Immature natural killer cell (primary cell): Measurements from ENCODE around the gene MRPS24. TPM values are rescaled to one million over a fixed set of nuclear protein-coding genes. Genes with fewer than 3 reads are reported as not detected.

Experiments
- DNase-seq, 3 donors: peaks; one replicate each; pipeline ENCODE4 v3.0.0; 2022; ENCODE audit warnings: mixed read lengths in 1 of 3
- H3K27ac Mint-ChIP-seq, 6 donors: one replicate each; pipeline ENCODE4 v1.8.0; 2020; ENCODE audit warnings: mixed read lengths in 6 of 6, mild to moderate bottlenecking in 5 of 6, inconsistent platforms in 4 of 6, moderate library complexity in 3 of 6
- H3K27me3 Mint-ChIP-seq, 3 donors: one replicate each; pipeline ENCODE4 v1.8.0; 2020 to 2021; ENCODE audit warnings: low read depth in 3 of 3, mild to moderate bottlenecking in 3 of 3, mixed read lengths in 3 of 3, moderate library complexity in 3 of 3, inconsistent platforms in 1 of 3
- H3K36me3 Mint-ChIP-seq, 3 donors: one replicate each; pipeline ENCODE4 v1.8.0; 2020; ENCODE audit warnings: mixed read lengths in 3 of 3, inconsistent platforms in 2 of 3, mild to moderate bottlenecking in 2 of 3
- H3K4me1 Mint-ChIP-seq, 2 donors: one replicate each; pipeline ENCODE4 v1.8.0; 2020; ENCODE audit warnings: inconsistent platforms in 2 of 2, mild to moderate bottlenecking in 2 of 2, mixed read lengths in 2 of 2, moderate library complexity in 1 of 2
- H3K4me3 Mint-ChIP-seq, 5 donors: one replicate each; pipeline ENCODE4 v1.8.0; 2020; ENCODE audit warnings: mild to moderate bottlenecking in 5 of 5, mixed read lengths in 5 of 5, inconsistent platforms in 3 of 5, moderate library complexity in 3 of 5
- H3K9me3 Mint-ChIP-seq, 6 donors: one replicate each; pipeline ENCODE4 v1.8.0; 2020; ENCODE audit warnings: mild to moderate bottlenecking in 6 of 6, mixed read lengths in 6 of 6, inconsistent platforms in 4 of 6, moderate library complexity in 3 of 6
- polyA plus RNA-seq, 3 donors: library from polyadenylated mRNA; unstranded; fragments of 300-500 nt; fragmentation: Illumina TruSeq; gene quantifications; one replicate each; pipeline ENCODE4 v1.2.3, GENCODE V29; 2021

Gene MRPS24
- polyA plus RNA-seq, 3 donors from 2014 or later: 101 to 123 (median 114) TPM

DNA sequence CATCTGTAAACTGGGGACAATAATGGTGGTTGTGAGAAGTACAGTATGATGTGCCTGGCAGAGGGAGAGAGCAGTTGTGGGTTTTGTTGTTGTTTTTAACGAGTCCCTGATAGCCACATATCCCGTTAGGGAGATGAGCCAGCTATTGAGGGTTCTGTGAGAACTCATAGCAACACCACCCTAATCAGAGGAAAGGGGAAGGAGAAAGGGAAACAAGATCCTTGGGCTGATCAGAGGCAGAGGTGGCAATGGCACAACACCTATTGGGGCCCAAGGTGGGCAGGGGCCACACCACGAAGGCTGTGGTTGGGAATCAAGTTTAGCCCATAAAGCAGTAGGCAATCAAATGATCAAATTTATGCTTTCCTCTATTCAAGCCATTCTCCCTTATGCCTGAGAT is 1.7 kb upstream of the MRPS24 start:
- H3K36me3 Mint-ChIP-seq: peaks cover 0 to 21% (median 11%) of the 10 kb centered on the region in 3 donors
- peak overlapping the region in 4 of 5 donors; percentile 0 to 46 (median 23) for H3K4me3 Mint-ChIP-seq
- H3K9me3 Mint-ChIP-seq: no peaks in the 10 kb centered on the region
- peak overlapping the region in 1 of 6 donors; percentile 6 for H3K27ac Mint-ChIP-seq
- H3K27me3 Mint-ChIP-seq: peaks cover 4 to 9% (median 4%) of the 10 kb centered on the region in 3 donors
- DNase-seq: no peak
- peaks cover 21 to 23% of the 10 kb centered on the region in 2 donors for H3K4me1 Mint-ChIP-seq

DNA sequence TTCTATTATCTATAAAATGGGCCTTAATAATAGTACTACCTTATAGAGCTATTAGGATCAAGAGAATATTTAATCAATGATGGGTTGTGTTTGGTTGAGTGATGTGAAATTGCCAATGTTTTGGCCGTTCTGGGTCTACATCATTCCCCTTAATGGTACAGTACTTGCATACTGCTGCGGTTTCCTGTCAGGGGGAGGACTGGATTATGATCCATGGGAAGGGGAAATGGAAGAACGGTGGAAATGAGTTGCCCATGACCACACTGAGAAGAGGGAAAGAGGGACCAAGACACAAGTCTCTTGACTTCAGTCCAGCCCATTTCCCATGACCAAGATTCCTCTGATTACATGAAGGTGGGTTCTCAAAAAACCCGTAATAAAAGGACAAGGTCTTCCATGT is 999 bp upstream of the MRPS24 start:
- Mint-ChIP-seq H3K4me1 (peaks cover 21 to 23% of the 10 kb centered on the region in 2 donors), H3K4me3 (peak overlapping the region; percentile 87 to 96 (median 95)), H3K27ac (peak overlapping the region in 3 of 6 donors; percentile 16 to 93 (median 53)), H3K36me3 (peaks cover 4 to 21% (median 16%) of the 10 kb centered on the region in 3 donors), H3K27me3 (peaks cover 4 to 9% (median 4%) of the 10 kb centered on the region in 3 donors), H3K9me3 (no peaks in the 10 kb centered on the region)
- no peak for DNase-seq

- peaks cover 21 to 23% of the 10 kb centered on the region in 2 donors for H3K4me1 Mint-ChIP-seq
- H3K9me3 Mint-ChIP-seq: no peaks in the 10 kb centered on the region
- no peak for DNase-seq
- peaks cover 8 to 21% (median 15%) of the 10 kb centered on the region in 3 donors for H3K36me3 Mint-ChIP-seq
- peak overlapping the region; percentile 87 to 96 (median 95) for H3K4me3 Mint-ChIP-seq
- H3K27me3 Mint-ChIP-seq: peaks cover 4 to 7% (median 4%) of the 10 kb centered on the region in 3 donors
- peak overlapping the region; percentile 83 to 95 (median 91) for H3K27ac Mint-ChIP-seq
These were observed 537 bp upstream of the MRPS24 start for GRCh38 chr7:43869867-43870240.

GRCh38 chr7:43868681-43869005 is 674 bp downstream of the MRPS24 start:
- Mint-ChIP-seq H3K27ac (peak overlapping the region; percentile 69 to 89 (median 82)), H3K9me3 (no peaks in the 10 kb centered on the region), H3K27me3 (peaks cover 4 to 7% (median 4%) of the 10 kb centered on the region in 3 donors), H3K36me3 (peaks cover 8 to 25% (median 15%) of the 10 kb centered on the region in 3 donors), H3K4me3 (peak overlapping the region; percentile 82 to 96 (median 88)), H3K4me1 (peaks cover 21 to 23% of the 10 kb centered on the region in 2 donors)
- no peak for DNase-seq

- H3K36me3 Mint-ChIP-seq: peaks cover 8 to 25% (median 15%) of the 10 kb centered on the region in 3 donors
- H3K9me3 Mint-ChIP-seq: no peaks in the 10 kb centered on the region
- no peak for DNase-seq
- peak overlapping the region; percentile 82 to 96 (median 88) for H3K4me3 Mint-ChIP-seq
- peaks cover 4 to 7% (median 5%) of the 10 kb centered on the region in 3 donors for H3K27me3 Mint-ChIP-seq
- peaks cover 21 to 23% of the 10 kb centered on the region in 2 donors for H3K4me1 Mint-ChIP-seq
- peak overlapping the region; percentile 11 to 84 (median 63) for H3K27ac Mint-ChIP-seq
These were observed 1.1 kb downstream of the MRPS24 start for GRCh38 chr7:43868181-43868580.

DNA sequence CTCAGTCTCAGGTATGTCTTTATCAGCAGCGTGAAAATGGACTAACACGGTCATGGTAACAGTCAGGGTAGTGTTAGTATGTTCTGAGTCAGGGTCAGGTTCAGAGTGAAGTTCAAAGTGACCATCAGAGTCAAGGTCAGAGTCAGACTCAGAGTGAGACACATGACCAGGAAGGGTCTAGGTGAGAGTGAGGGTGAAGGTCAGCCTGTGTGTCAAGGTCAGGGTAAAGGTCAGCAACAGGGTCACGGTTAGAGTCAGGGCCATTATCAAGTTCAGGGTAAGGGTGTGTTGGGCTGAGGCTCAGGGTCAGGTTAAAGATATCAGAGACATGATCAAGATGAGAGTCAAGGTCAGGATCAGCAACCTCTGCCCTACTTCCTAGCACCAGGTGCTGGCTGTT is 4.0 kb downstream of the MRPS24 start:
- no peak overlapping the region for H3K4me3 Mint-ChIP-seq
- peaks cover 1 to 7% (median 6%) of the 10 kb centered on the region in 3 donors for H3K27me3 Mint-ChIP-seq
- peaks cover 21 to 22% of the 10 kb centered on the region in 2 donors for H3K4me1 Mint-ChIP-seq
- no peaks in the 10 kb centered on the region for H3K9me3 Mint-ChIP-seq
- H3K27ac Mint-ChIP-seq: no peak overlapping the region
- DNase-seq: no peak
- H3K36me3 Mint-ChIP-seq: peaks cover 8 to 25% (median 15%) of the 10 kb centered on the region in 3 donors

DNA sequence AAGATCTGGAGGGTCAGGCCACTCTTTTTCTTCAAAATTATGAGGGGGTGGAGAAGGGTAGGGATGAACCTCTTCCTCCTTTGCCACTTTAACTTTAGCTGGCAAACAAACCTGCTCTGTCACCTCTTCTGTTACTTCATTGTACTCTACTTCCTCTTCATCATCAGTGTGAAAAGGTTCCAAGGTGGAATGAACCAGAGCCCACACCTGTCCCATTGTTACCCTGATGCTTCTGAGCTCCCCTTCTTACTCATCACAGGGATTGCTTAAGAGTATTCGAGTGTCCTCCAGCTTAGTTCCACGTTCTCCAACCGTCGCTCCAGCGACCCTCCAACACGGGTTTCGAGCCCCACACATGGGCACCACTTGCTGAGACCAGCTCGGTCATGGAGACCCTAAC is 5.2 kb downstream of the MRPS24 start:
- peaks cover 12 to 13% of the 10 kb centered on the region in 2 donors for H3K4me1 Mint-ChIP-seq
- DNase-seq: no peak
- peak overlapping the region in 1 of 6 donors; percentile 11 for H3K27ac Mint-ChIP-seq
- H3K4me3 Mint-ChIP-seq: no peak overlapping the region
- H3K36me3 Mint-ChIP-seq: peaks cover 8 to 25% (median 15%) of the 10 kb centered on the region in 3 donors
- no peaks in the 10 kb centered on the region for H3K9me3 Mint-ChIP-seq
- peaks cover 0 to 2% (median 0%) of the 10 kb centered on the region in 3 donors for H3K27me3 Mint-ChIP-seq

GRCh38 chr7:43856996-43857395 is 12.3 kb downstream of the MRPS24 start:
- DNase-seq: no peak
- no peak overlapping the region for H3K4me3 Mint-ChIP-seq
- H3K36me3 Mint-ChIP-seq: no peaks in the 10 kb centered on the region
- H3K27ac Mint-ChIP-seq: no peak overlapping the region
- H3K27me3 Mint-ChIP-seq: no peaks in the 10 kb centered on the region
- H3K4me1 Mint-ChIP-seq: no peaks in the 10 kb centered on the region
- no peaks in the 10 kb centered on the region for H3K9me3 Mint-ChIP-seq

- H3K36me3 Mint-ChIP-seq: no peaks in the 10 kb centered on the region
- no peak for DNase-seq
- no peaks in the 10 kb centered on the region for H3K9me3 Mint-ChIP-seq
- H3K4me3 Mint-ChIP-seq: no peak overlapping the region
- H3K27me3 Mint-ChIP-seq: peaks cover 0 to under 1% (median 0%) of the 10 kb centered on the region in 3 donors
- peaks cover 0 to 3% of the 10 kb centered on the region in 2 donors for H3K4me1 Mint-ChIP-seq
- H3K27ac Mint-ChIP-seq: no peak overlapping the region
These were observed 13.0 kb downstream of the MRPS24 start for GRCh38 chr7:43856316-43856715.

- Mint-ChIP-seq H3K27me3 (peaks cover 0 to 1% (median 0%) of the 10 kb centered on the region in 3 donors), H3K9me3 (no peaks in the 10 kb centered on the region), H3K4me3 (no peak overlapping the region), H3K27ac (no peak overlapping the region), H3K4me1 (peaks cover 10 to 13% of the 10 kb centered on the region in 2 donors), H3K36me3 (no peaks in the 10 kb centered on the region)
- DNase-seq: no peak
These were observed 14.1 kb downstream of the MRPS24 start for GRCh38 chr7:43855176-43855575.

GRCh38 chr7:43851805-43852204 is 17.5 kb downstream of the MRPS24 start:
- Mint-ChIP-seq H3K36me3 (no peaks in the 10 kb centered on the region), H3K27ac (peak overlapping the region in 1 of 6 donors; percentile 78), H3K4me1 (peaks cover 17 to 20% of the 10 kb centered on the region in 2 donors), H3K4me3 (no peak overlapping the region), H3K9me3 (no peaks in the 10 kb centered on the region), H3K27me3 (peaks cover 1 to 3% (median 2%) of the 10 kb centered on the region in 3 donors)
- no peak for DNase-seq

GRCh38 chr7:43850348-43851116 is 18.8 kb downstream of the MRPS24 start:
- H3K27ac Mint-ChIP-seq: peak overlapping the region in 1 of 6 donors; percentile 66
- peaks cover 17 to 20% of the 10 kb centered on the region in 2 donors for H3K4me1 Mint-ChIP-seq
- H3K4me3 Mint-ChIP-seq: peak overlapping the region in 3 of 5 donors; percentile 12 to 46 (median 41)
- H3K36me3 Mint-ChIP-seq: no peaks in the 10 kb centered on the region
- peaks cover 1 to 3% (median 2%) of the 10 kb centered on the region in 3 donors for H3K27me3 Mint-ChIP-seq
- DNase-seq: peak; percentile 10 to 30 (median 20)
- no peaks in the 10 kb centered on the region for H3K9me3 Mint-ChIP-seq

DNA sequence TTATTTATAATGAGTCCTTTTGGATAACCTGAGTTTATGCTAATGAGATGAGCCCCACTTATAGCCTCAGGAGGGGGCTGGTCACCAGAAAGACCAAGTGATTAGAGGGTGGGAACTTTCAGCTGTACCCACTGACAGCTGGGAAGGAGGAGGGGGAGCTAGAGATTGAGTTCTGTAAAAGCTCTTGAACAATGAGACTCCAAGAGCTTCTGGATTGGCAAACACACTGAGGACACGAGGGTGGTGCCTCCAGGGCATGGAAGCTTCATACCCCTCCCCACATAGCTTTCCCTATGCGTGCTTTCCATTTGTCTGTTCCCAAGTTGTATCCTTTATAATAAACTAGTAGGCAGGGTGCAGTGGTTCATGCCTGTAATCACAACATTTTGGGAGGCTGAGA is 20.3 kb downstream of the MRPS24 start:
- H3K4me1 Mint-ChIP-seq: peaks cover 17 to 20% of the 10 kb centered on the region in 2 donors
- no peak overlapping the region for H3K27ac Mint-ChIP-seq
- H3K4me3 Mint-ChIP-seq: no peak overlapping the region
- H3K36me3 Mint-ChIP-seq: no peaks in the 10 kb centered on the region
- no peaks in the 10 kb centered on the region for H3K9me3 Mint-ChIP-seq
- peaks cover 1 to 3% (median 2%) of the 10 kb centered on the region in 3 donors for H3K27me3 Mint-ChIP-seq
- no peak for DNase-seq

GRCh38 chr7:43847496-43847895 is 21.8 kb downstream of the MRPS24 start:
- Mint-ChIP-seq H3K9me3 (no peaks in the 10 kb centered on the region), H3K4me3 (no peak overlapping the region), H3K36me3 (no peaks in the 10 kb centered on the region), H3K27ac (no peak overlapping the region), H3K4me1 (peaks cover 17 to 20% of the 10 kb centered on the region in 2 donors), H3K27me3 (peaks cover 1 to 4% (median 2%) of the 10 kb centered on the region in 3 donors)
- no peak for DNase-seq
